Adrenal gland (tissue), 5 donors: ENCODE data around the gene PAGE5.

Source experiments
- CTCF ChIP-seq, 6 experiments: fragments of 450-650 bp in 4 of 6; fragments of 200-600 bp in 2 of 6; sonication (generic) in 1 of 6; IDR thresholded peaks; 1 replicate in 5 of 6; 2 replicates in 1 of 6; pipeline versions ENCODE4 v1.5.1 to v1.8.0; 2016 to 2021; ENCODE audit warnings: antibody characterized with exemption in 6 of 6, mild to moderate bottlenecking in 2 of 6, moderate library complexity in 1 of 6
- POLR2A ChIP-seq, 2 donors: fragments of 450-650 bp; IDR thresholded peaks; one replicate each; pipeline ENCODE4 v1.6.1; 2017; ENCODE audit warnings: antibody characterized with exemption in 2 of 2, mild to moderate bottlenecking in 2 of 2, moderate library complexity in 1 of 2
- donor health status: DM: no; HTN: no; CAD: no.

DNA sequence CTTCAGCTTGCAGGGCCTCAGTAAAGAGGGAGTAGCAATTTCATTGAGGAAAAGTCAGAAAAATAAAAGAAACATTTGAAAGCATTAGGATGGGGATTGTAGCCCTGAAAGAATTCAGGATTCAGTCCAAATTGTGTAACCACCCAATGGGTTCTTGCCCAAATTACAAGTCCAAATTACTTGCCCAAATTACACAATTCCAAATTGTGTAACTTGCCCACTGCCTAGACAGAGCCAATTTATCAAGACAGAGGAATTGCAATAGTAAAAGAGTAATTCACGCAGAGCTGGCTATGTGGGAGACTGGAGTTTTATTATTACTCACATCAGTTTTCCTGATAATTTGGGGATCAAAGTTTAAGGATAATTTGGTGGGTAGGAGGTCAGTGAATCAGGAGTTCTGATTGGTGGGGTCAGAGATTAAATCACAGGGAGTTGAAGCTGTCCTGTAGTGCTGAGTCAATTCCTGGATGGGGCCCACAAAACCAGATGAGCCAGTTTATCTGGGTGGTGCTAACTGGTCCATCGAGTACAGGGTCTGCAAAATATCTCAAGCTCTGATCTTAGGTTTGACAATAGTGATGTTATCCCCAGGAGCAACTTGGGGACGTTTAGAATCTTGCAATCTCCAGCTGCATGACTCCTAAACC is 18.1 kb upstream of the PAGE5 start:
- no peak for TF ChIP-seq CTCF (IDR thresholded peaks at IDR 0.05)
- no peak for TF ChIP-seq POLR2A (IDR thresholded peaks at IDR 0.05)
